Erythroblast (primary cell): ENCODE results near the gene RELT.

Experiments
- GATA1 ChIP-seq: IDR thresholded peaks from 2 replicates; pipeline ENCODE4 v1.6.1; 2011; ENCODE audit warnings: low read depth, mild to moderate bottlenecking, control low read depth, low read length, moderate library complexity
- POLR2A ChIP-seq: IDR thresholded peaks from 2 replicates; pipeline ENCODE4 v1.6.1; 2011; ENCODE audit warnings: mild to moderate bottlenecking, low read length

DNA sequence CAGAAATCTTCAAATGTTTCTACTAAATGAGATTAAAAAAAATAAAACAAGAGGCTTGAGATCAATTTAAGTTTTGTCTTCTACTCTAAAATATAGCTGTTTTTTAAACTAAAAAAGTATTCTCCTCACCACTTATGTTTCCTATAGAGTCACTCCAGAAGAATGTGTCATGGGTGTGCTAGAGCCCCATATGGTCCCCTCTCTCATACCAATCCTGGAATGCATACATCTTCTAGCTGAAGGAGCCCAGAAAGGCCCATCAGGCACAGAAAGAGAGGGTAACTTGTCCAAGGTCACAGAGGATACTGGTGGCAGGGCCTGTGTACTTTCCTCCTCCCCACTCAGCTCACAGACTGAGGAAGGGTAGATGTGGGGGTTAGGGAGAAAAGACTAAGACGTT lies 34.4 kb downstream of the RELT start:
- TF ChIP-seq POLR2A, result no peak
- no peak for TF ChIP-seq GATA1
